Sigmoid colon (tissue), 7 donors: ENCODE data around the gene BRIP1. TPM values are rescaled to one million over a fixed set of nuclear protein-coding genes. Genes with fewer than 3 reads are reported as not detected.

ENCODE experiments used
- DNase-seq: peaks from one replicate; pipeline ENCODE4 v3.0.0-alpha.2; 2019
- H3K27ac ChIP-seq, 4 donors: fragments of 200-600 bp; sonication (generic); one replicate each; pipeline ENCODE4 v1.5.1; 2016 to 2019; ENCODE audit warnings: mild to moderate bottlenecking in 1 of 4
- H3K27me3 ChIP-seq, 3 donors: fragments of 200-600 bp; sonication (generic); one replicate each; pipeline ENCODE4 v1.5.1; 2019; ENCODE audit warnings: mild to moderate bottlenecking in 1 of 3
- H3K36me3 ChIP-seq, 4 donors: fragments of 200-600 bp; sonication (generic); one replicate each; pipeline ENCODE4 v1.5.1; 2016 to 2019
- H3K4me1 ChIP-seq, 4 donors: fragments of 200-600 bp; sonication (generic); one replicate each; pipeline ENCODE4 v1.5.1; 2017 to 2019
- H3K4me3 ChIP-seq, 4 donors: fragments of 200-600 bp; sonication (generic); one replicate each; pipeline ENCODE4 v1.5.1; 2017 to 2019; ENCODE audit warnings: mild to moderate bottlenecking in 2 of 4, moderate library complexity in 1 of 4
- H3K9me3 ChIP-seq, 4 donors: fragments of 200-600 bp in 3 of 4; sonication (generic) in 3 of 4; one replicate each; pipeline versions ENCODE4 v1.5.1 to v1.6.1; 2013 to 2019
- CTCF ChIP-seq, 4 experiments: fragments of 450-650 bp in 3 of 4; fragments of 200-600 bp in 1 of 4; IDR thresholded peaks; one replicate each; pipeline ENCODE4 v1.5.1; 2016 to 2019; ENCODE audit warnings: antibody characterized with exemption in 4 of 4, mild to moderate bottlenecking in 3 of 4, moderate library complexity in 2 of 4
- EP300 ChIP-seq, 4 donors: sonication (generic); formaldehyde crosslinking; IDR thresholded peaks; one replicate each; pipeline ENCODE4 v1.6.1; 2017; ENCODE audit warnings: antibody characterized with exemption in 4 of 4
- POLR2A ChIP-seq, 2 donors: fragments of 450-650 bp; IDR thresholded peaks; one replicate each; pipeline ENCODE4 v1.6.1; 2016; ENCODE audit warnings: antibody characterized with exemption in 2 of 2, mild to moderate bottlenecking in 2 of 2, moderate library complexity in 2 of 2
- POLR2AphosphoS5 ChIP-seq, 4 donors: sonication (generic); formaldehyde crosslinking; IDR thresholded peaks; one replicate each; pipeline ENCODE4 v1.6.1; 2017; ENCODE audit warnings: antibody characterized with exemption in 4 of 4
- WGBS, 2 donors: extraction: QIAGEN DNeasy Blood & Tissue Kit; methylation state at CpG; one replicate each; pipeline ENCODE4 v1.1.7; 2013; 5-methylcytosine and 5-hydroxymethylcytosine counted together
- intact Hi-C: fragments of 100-400 bp; cut with DNase I; formaldehyde crosslinking; loops from one replicate; pipeline ENCODE4 v1.15.1; 2023
- polyA plus RNA-seq, 3 donors: library from polyadenylated mRNA; stranded (reverse); fragments of 200-250 nt; gene quantifications; one replicate each; pipeline ENCODE4 v1.2.3, GENCODE V29; 2013
- total RNA-seq, 4 donors: library from RNA; depleted of rRNA; stranded (reverse); fragments of >200 nt; gene quantifications; one replicate each; pipeline ENCODE4 v1.1.0, GENCODE V29; 2016
- donor health status: healthy with polysubstance abuse.
- donor health status: Bipolar disorder and iron deficiency.
- donor health status: healthy.

Gene BRIP1
- total and polyA plus RNA-seq, 7 donors = under 0.01 to 1.5 (median 0.41) TPM; not detected in 1

- H3K36me3 ChIP-seq = no peaks in the 10 kb centered on the region
- intact Hi-C loops = no loop called here
- H3K4me1 ChIP-seq = no peaks in the 10 kb centered on the region
- no peak for TF ChIP-seq POLR2A (IDR thresholded peaks at IDR 0.05)
- no peaks in the 10 kb centered on the region for H3K27me3 ChIP-seq
- no peak for DNase-seq
- no peak overlapping the region for H3K27ac ChIP-seq
- H3K9me3 ChIP-seq = no peaks in the 10 kb centered on the region
- no peak overlapping the region for H3K4me3 ChIP-seq
- 96 to 97% methylated on average over 4 of the region's 4 CpGs for WGBS, 2 donors
These were observed 152.8 kb downstream of the BRIP1 start for GRCh38 chr17:61710546-61710945.

DNA sequence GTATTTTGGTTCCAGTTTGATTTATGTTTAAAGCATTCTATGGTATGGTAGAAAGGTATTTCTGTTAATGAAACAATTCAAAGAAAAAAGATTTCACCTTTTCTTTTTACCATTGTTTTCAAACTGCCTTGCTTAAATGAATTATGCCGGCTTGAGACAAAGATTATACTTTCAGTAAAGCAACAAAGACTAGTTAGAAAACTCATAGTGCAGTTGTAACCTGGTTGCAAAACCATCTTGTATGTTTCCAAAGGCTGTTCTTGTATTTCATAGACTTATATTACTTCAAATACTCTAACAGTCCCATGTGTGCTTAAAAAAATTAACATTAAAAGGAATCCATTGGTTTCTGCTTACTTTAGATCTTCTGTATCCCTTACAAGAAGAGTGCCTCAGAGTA lies 153.8 kb downstream of the BRIP1 start:
- Histone ChIP-seq H3K27me3 (no peaks in the 10 kb centered on the region), H3K36me3 (no peaks in the 10 kb centered on the region), H3K9me3 (no peaks in the 10 kb centered on the region), H3K27ac (no peak overlapping the region), H3K4me1 (no peaks in the 10 kb centered on the region), H3K4me3 (no peak overlapping the region)
- DNase-seq = no peak
- 97 to 98% methylated on average over 1 of the region's 1 CpG for whole genome bisulfite sequencing, 2 donors
- intact Hi-C loops = loop anchor here (10.0 kb wide), 1 partner anchor 45 kb away; no protein-coding TSS in a partner anchor
- TF ChIP-seq POLR2A (IDR thresholded peaks at IDR 0.05) (no peak), POLR2AphosphoS5 (IDR thresholded peaks at IDR 0.05) (no peak), CTCF (IDR thresholded peaks at IDR 0.05) (no peak), EP300 (IDR thresholded peaks at IDR 0.05) (no peak)

- H3K4me3 ChIP-seq = no peak overlapping the region
- H3K27ac ChIP-seq = no peak overlapping the region
- no peaks in the 10 kb centered on the region for H3K27me3 ChIP-seq
- H3K9me3 ChIP-seq = peaks cover 0 to 13% (median 7%) of the 10 kb centered on the region in 4 donors
- WGBS, 2 donors = 97% methylated on average over 3 of the region's 3 CpGs
- no peak for TF ChIP-seq CTCF (IDR thresholded peaks at IDR 0.05)
- intact Hi-C loops = loop anchor here (10.0 kb wide), 1 partner anchor 50 kb away; no protein-coding TSS in a partner anchor
- H3K4me1 ChIP-seq = no peaks in the 10 kb centered on the region
- H3K36me3 ChIP-seq = no peaks in the 10 kb centered on the region
- DNase-seq = no peak
These were observed 158.3 kb downstream of the BRIP1 start for GRCh38 chr17:61704935-61705449.

GRCh38 chr17:61702450-61702849 lies 160.9 kb downstream of the BRIP1 start:
- peaks cover 0 to 17% (median 12%) of the 10 kb centered on the region in 4 donors for H3K9me3 ChIP-seq
- intact Hi-C loops = loop anchor here (10.0 kb wide), 1 partner anchor 52 kb away; no protein-coding TSS in a partner anchor
- no peaks in the 10 kb centered on the region for H3K36me3 ChIP-seq
- no peaks in the 10 kb centered on the region for H3K27me3 ChIP-seq
- H3K27ac ChIP-seq = no peak overlapping the region
- no peak for DNase-seq
- H3K4me3 ChIP-seq = no peak overlapping the region
- 99% methylated on average over 3 of the region's 3 CpGs for WGBS, 2 donors
- TF ChIP-seq POLR2A (IDR thresholded peaks at IDR 0.05) = peak in 1 of 2 donors; percentile 5
- TF ChIP-seq CTCF (IDR thresholded peaks at IDR 0.05) = no peak
- no peaks in the 10 kb centered on the region for H3K4me1 ChIP-seq

- intact Hi-C loops = loop anchor here (10.0 kb wide), 1 partner anchor 53 kb away; no protein-coding TSS in a partner anchor
- DNase-seq = no peak
- peaks cover 0 to 17% (median 12%) of the 10 kb centered on the region in 4 donors for H3K9me3 ChIP-seq
- no peaks in the 10 kb centered on the region for H3K27me3 ChIP-seq
- no peaks in the 10 kb centered on the region for H3K4me1 ChIP-seq
- 100% methylated on average over 1 of the region's 1 CpG for WGBS, 2 donors
- no peaks in the 10 kb centered on the region for H3K36me3 ChIP-seq
- TF ChIP-seq POLR2A (IDR thresholded peaks at IDR 0.05) (no peak), POLR2AphosphoS5 (IDR thresholded peaks at IDR 0.05) (no peak), EP300 (IDR thresholded peaks at IDR 0.05) (no peak), CTCF (IDR thresholded peaks at IDR 0.05) (no peak)
- no peak overlapping the region for H3K27ac ChIP-seq
- no peak overlapping the region for H3K4me3 ChIP-seq
These were observed 161.3 kb downstream of the BRIP1 start for GRCh38 chr17:61701978-61702377.
